Measurements from ENCODE around the gene KCNF1. TPM values are rescaled to one million over a fixed set of nuclear protein-coding genes. Genes with fewer than 3 reads are reported as not detected.

KCNF1 gene
- polyA plus RNA-seq, 3 donors: not detected

GRCh38 chr2:10873171-10873570, 38.6 kb upstream of the KCNF1 start:
- Histone ChIP-seq H3K4me2 (replicated peaks; ENCODE audit: extremely low read depth, low read length, poor library complexity, severe bottlenecking) (no peak overlapping the region), H3K27me3 (ENCODE audit: control insufficient read depth in 2 of 2, insufficient read depth in 2 of 2, low read length in 2 of 2) (peaks cover 0 to 11% of the 10 kb centered on the region in 2 donors), H3K36me3 (replicated peaks in 1 of 2; ENCODE audit: control insufficient read depth in 1 of 2, insufficient read depth in 2 of 2, low read length in 2 of 2) (no peaks in the 10 kb centered on the region), H2AFZ (ENCODE audit: insufficient read depth, low read depth, low read length, poor library complexity, severe bottlenecking) (no peak overlapping the region), H3K9ac (ENCODE audit: insufficient read depth, low read length, poor library complexity, severe bottlenecking) (no peak overlapping the region), H3K4me3 (replicated peaks in 1 of 3; ENCODE audit: low read depth in 2 of 3, low read length in 3 of 3) (no peak overlapping the region), H3K4me1 (ENCODE audit: control insufficient read depth in 1 of 2, insufficient read depth in 2 of 2, low read length in 2 of 2) (peaks cover 24 to 28% of the 10 kb centered on the region in 2 donors), H4K20me1 (ENCODE audit: insufficient read depth, low read length) (no peaks in the 10 kb centered on the region), H3K9me3 (replicated peaks in 1 of 2; ENCODE audit: control insufficient read depth in 1 of 2, insufficient read depth in 1 of 2, low read length in 2 of 2) (peaks cover 0 to 4% of the 10 kb centered on the region in 2 donors), H3K27ac (ENCODE audit: low read depth in 1 of 2, low read length in 2 of 2) (no peak overlapping the region), H3K79me2 (ENCODE audit: insufficient read depth, low read length) (no peaks in the 10 kb centered on the region)
- intact Hi-C loops (cut with micrococcal nuclease): no loop called here
- Mint-ChIP-seq H3K4me3 (no peak overlapping the region), H3K36me3 (no peaks in the 10 kb centered on the region), H3K27me3 (ENCODE audit: low read depth in 3 of 3) (peaks cover 0 to 25% (median 12%) of the 10 kb centered on the region in 3 donors), H3K27ac (no peak overlapping the region), H3K9me3 (peaks cover 5 to 17% (median 10%) of the 10 kb centered on the region in 7 donors), H3K4me1 (peaks cover 26% of the 10 kb centered on the region)
- no peak for DNase-seq
- no peak for TF ChIP-seq CTCF (IDR thresholded peaks at IDR 0.05)
- 100% methylated on average over 1 of the region's 3 CpGs for WGBS (ENCODE audit: insufficient coverage)

- DNase-seq: peak in 1 of 3 donors; percentile 23
- H3K9me3 Mint-ChIP-seq: peaks cover 5 to 17% (median 10%) of the 10 kb centered on the region in 7 donors
- no peak overlapping the region for H3K4me3 Mint-ChIP-seq
- Histone ChIP-seq H2AFZ (ENCODE audit: insufficient read depth, low read depth, low read length, poor library complexity, severe bottlenecking) (no peak overlapping the region), H4K20me1 (ENCODE audit: insufficient read depth, low read length) (no peaks in the 10 kb centered on the region), H3K4me2 (replicated peaks; ENCODE audit: extremely low read depth, low read length, poor library complexity, severe bottlenecking) (no peak overlapping the region), H3K4me1 (ENCODE audit: control insufficient read depth in 1 of 2, insufficient read depth in 2 of 2, low read length in 2 of 2) (peaks cover 24 to 31% of the 10 kb centered on the region in 2 donors), H3K79me2 (ENCODE audit: insufficient read depth, low read length) (no peaks in the 10 kb centered on the region), H3K9ac (ENCODE audit: insufficient read depth, low read length, poor library complexity, severe bottlenecking) (no peak overlapping the region), H3K27me3 (ENCODE audit: control insufficient read depth in 2 of 2, insufficient read depth in 2 of 2, low read length in 2 of 2) (peaks cover 0 to 11% of the 10 kb centered on the region in 2 donors), H3K9me3 (replicated peaks in 1 of 2; ENCODE audit: control insufficient read depth in 1 of 2, insufficient read depth in 1 of 2, low read length in 2 of 2) (peaks cover 0 to 4% of the 10 kb centered on the region in 2 donors), H3K36me3 (replicated peaks in 1 of 2; ENCODE audit: control insufficient read depth in 1 of 2, insufficient read depth in 2 of 2, low read length in 2 of 2) (no peaks in the 10 kb centered on the region), H3K27ac (ENCODE audit: low read depth in 1 of 2, low read length in 2 of 2) (no peak overlapping the region), H3K4me3 (replicated peaks in 1 of 3; ENCODE audit: low read depth in 2 of 3, low read length in 3 of 3) (no peak overlapping the region)
- peaks cover 30% of the 10 kb centered on the region for H3K4me1 Mint-ChIP-seq
- peak overlapping the region in 1 of 7 donors; percentile 5 for H3K27ac Mint-ChIP-seq
- TF ChIP-seq CTCF (IDR thresholded peaks at IDR 0.05): no peak
- intact Hi-C loops (cut with micrococcal nuclease): no loop called here
- 77% methylated on average over 6 of the region's 9 CpGs for WGBS (ENCODE audit: insufficient coverage)
- no peaks in the 10 kb centered on the region for H3K36me3 Mint-ChIP-seq
- peaks cover 0 to 24% (median 11%) of the 10 kb centered on the region in 3 donors for H3K27me3 Mint-ChIP-seq (ENCODE audit: low read depth in 3 of 3)
Observed at GRCh38 chr2:10873790-10874437, 37.8 kb upstream of the KCNF1 start.

Data from CD14-positive monocyte (primary cell).